Activated naive CD4-positive, alpha-beta T cell (primary cell): ENCODE measurements around the gene DYNLRB1.
"Not testable (repeated sequence)": the region's sequence is repeated elsewhere in the genome, so short reads cannot be mapped to it uniquely, and the experiment has no call there.

Experiments
- DNase-seq, 4 experiments: peaks; one replicate each; lab custom pipeline; 2025; lab: John Stamatoyannopoulos, UW

Gene DYNLRB1

DNA sequence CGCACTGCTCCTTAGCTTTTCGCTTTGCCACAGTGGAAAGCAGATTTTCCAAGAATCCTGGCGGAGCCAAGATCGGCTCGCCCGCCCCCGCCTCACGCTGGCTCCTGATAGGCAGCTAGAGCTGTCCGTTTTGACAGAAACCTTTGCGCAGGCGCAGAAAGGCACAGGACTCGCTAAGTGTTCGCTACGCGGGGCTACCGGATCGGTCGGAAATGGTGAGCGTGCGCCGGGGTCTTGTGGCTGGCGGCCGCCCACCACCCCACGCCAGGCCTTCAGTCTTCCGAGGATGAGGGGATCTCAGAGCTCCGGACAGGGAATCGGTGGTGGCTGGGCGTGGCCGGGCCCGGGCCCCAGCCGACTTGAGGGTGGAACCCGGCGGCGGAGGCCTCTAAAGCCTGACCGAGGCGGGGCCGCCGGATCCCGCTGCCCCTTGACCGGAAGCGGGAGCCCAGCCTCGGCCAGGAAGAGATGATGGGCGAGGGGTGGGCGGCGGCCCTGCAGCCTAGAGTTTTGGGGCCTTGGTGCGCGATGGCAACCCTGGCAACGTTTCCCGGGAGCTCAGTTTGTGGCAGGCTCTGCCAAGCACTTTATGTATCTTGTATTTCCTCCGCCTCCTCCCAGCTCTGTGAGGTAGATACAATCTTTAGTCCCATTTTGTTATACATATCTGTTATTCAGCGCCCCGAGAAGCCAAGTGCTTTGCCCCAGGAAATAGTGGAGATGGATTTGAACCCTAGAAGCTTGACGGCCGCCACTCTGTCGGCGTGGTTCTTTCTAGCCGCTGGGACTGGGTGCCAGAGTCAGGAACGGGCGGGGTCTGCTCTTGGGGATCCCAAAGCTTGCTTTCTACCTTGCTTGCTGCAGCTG, at the start of gene DYNLRB1:
Gene DYNLRB1, plus strand, starts transcription at position 176 of the 867 bp plus-strand sequence. Its CDS starts 37 bp downstream, at position 213.
- DNase-seq = peak; percentile 86 to 91 (median 90)

DNA sequence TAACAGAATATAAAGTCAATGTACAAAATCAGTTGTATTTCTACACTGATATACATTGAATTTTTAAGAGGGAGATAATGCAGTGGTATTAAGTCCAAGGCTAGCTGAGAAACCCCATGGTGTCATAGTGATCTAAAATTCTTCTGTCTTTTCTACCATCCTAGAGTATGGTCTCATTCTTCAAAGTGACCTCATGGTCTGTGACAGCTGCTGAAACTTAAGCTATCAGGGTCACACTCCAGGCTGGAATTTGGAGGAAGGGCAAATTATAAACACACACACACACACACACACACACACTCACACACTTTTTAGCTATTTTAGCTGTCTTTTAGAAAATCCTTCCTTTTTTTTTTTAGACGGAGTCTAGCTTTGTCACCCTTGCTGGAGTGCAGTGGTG, 47.3 kb upstream of the DYNLRB1 start:
- no peak for DNase-seq

DNA sequence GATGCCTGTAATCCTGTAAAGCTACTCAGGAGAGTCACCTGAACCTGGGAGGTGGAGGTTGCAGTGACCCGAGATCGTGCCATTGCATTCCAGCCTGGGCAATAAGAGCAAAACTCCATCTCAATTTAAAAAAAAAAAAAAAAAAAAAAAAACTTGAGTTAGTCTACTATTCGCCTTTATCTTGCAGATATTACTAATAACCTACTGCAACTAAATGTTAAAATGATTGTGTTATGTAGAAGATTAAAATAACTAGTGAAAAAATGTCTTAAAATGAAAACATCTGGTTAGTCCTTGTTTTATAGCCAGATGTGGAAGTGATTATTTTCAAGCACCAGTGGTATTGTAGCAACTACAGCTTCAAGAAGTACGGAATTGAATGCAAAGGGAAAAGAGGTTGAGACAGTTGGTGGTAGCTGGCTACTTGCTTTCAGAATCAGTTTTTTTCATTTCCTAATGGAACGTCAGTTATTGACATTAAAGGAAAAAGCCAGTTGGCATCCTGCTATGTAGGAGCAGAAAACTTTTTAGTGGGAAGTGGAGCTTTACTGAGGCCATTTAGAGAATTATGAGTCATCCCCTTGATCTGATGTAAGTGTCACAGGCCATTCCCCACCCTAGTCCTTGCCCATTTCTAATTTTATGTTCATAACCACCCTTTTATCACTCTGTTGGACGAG, 43.8 kb upstream of the DYNLRB1 start:
- DNase-seq = no peak

DNA sequence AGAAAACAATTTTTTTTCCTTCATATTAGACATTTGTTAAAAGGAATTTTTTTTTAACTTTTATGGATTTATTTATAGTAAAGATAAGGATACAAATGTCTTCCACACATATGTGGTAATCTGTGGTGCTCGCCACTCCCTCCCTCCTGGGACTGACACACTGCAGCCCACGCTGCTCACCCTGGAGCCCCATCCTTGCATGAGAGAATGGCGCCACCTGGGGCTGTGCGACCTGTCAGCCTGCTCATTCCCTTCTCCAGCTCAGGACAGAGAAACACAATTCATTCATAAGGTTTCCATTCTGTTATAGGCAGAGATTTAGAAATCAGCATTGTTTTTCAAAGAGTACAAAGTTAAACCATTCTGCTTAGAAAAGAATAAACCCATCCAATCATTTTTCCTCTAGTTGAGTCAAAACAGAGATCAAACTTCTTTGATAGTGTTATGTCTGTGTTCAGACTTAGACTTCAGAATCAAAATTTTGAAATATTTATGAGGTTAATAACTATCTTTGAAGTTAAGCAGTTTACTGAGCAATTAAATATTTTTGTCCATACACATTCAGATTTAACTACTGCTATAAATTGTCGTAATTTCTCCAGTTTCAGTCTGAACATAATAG, 42.8 kb upstream of the DYNLRB1 start:
- DNase-seq = peak in 1 of 4 experiments; percentile 16

DNA sequence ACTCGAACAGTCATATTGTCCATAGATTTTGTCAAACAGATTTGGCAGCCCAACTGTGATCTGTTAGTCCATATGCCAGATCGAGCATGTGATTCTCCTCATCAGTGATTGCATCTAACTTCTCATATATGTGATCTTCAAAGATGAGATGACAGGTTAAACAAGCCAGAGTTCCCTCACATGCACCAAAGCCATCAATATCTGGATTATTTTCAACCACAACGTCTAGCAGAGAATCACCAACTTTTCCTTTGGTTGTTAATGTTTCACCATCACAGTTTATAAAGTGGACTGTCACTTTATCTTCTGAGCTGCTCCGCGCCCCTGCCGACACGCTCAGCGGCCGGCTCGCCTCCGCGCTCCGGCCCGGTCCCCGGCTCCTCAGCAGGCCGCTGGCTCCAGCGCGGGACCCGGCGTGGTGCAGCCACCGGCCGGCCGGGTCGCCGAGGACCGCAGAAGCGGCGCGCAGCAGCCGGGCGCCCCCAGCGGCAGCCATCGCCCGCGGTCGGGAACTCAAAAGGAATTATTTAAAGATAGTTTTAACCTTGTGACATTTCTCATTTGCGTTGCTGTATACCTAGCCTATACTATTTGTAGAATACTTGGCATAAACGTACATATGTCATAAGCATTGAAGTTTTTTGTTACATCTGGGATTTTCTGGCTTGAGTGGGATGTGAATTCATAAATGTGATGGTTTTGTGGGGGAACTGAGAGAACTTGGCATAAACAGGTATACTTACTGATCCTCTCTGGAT, 40.1 kb upstream of the DYNLRB1 start:
- peak in 1 of 4 experiments; percentile 13 for DNase-seq

DNA sequence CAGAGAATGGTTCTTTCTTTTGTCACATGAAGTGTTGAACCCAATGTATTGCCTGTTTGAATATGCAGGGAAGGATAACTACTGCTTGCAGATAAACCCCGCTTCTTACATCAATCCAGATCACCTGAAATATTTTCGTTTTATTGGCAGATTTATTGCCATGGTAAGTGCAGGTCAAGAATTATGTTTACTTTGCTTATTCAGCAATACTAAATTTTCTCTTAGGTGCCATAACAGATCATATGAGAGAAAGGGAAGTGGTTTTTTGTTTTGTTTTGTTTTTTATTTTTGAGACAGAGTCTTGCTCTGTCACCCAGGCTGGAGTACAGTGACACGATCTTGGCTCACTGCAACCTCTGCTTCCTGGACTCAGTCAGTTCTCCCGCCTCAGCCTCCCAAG, 36.6 kb upstream of the DYNLRB1 start:
- no peak for DNase-seq

DNA sequence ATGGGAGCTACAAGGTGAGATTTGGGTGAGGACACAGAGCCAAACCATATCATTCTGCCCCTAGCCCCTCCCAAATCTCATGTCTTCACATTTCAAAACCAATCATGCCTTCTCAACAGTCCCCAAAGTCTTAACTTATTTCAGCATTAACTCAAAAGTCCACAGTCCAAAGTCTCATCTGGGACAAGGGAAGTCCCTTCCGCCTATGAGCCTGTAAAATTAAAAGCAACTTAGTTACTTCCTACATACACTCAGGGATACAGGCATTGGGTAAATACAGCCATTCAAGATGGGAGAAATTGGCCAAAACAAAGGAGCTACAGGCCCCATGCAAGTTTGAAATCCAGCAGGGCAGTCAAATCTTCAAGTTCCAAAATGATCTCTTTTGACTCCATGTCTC, 34.1 kb upstream of the DYNLRB1 start:
- not testable (repeated sequence) for DNase-seq

DNA sequence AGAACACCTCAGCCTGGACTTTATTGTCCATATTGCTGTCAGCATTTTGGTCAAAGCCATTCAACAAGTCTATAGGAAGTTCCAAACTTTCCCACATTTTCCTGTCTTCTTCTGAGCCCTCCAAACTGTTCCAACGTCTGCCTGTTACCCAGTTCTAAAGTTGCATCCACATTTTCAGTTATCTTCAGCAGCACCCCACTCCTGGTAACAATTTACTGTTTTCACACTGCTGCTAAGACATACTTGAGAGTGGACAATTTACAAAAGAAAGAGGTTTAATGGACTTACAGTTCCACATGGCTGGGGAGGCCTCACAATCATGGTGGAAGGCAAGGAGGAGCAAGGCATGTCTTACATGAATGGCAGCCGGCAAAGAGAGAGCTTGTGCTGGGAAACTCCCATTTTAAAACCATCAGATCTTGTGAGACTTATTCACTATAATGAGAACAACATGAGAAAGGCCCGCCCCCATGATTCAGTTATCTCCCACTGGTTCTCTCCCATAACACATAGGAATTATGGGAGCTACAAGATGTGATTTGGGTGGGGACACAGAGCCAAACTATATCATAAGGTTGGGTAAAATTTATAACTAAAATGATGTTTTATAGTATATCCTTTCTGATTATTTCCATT, 32.5 kb upstream of the DYNLRB1 start:
- not testable (repeated sequence) for DNase-seq

DNA sequence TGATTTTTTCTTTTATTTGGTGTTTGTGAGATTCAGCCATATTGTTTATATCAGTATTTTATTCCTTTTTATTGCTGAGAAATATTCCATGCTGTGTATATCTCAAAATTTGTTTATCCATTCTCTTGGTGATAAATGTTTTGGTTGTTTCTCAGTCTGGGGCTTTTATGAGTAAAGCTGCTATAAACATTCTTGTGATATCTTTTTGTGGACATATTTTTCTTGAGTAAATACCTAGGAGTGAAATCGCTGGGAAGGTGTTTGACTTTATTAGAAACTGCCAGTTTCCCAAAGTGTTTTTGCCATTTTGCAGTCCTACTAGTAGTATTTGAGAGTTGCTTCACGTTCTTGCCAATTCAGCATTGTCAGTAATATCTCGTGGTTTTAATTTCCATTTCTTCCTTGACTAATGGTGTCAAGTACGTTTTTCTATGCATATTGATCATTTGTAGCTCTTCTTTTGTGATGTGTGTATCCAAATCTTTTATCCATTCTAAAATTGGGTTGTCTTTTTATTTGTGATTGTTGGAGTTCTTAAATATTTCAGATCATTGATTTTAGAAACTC, 31.1 kb upstream of the DYNLRB1 start:
- no peak for DNase-seq

DNA sequence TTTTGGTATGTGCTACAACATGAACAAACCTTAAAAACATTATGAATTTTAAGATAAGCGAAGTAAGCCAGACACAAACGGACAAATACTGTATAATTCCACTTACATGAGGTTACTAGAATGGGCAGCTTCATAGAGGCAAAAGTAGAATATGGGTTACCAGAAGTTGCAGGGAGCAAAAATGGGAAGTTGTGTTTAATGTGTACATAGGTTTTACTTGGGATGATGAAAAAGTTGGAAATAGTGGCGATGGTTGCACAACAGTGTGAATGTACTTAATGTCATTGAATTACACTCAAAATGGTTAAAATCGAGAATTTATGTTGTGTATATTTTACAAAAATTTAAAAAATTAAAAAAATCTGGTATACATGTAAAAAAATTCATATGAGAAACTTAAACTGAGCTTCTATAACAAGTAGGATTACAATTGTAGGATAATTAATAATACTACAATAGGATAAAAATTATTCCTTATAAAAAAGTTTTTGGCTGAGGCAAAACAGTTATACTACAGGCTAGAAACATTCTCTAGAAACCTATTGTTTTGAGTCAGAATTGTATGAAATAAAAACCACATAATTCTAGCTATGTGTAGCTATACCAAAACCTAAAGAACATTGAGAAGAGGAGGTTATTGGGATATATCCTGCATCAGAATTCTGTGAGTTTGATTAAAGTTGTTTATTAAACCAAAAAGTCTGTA, 24.8 kb upstream of the DYNLRB1 start:
- no peak for DNase-seq

DNA sequence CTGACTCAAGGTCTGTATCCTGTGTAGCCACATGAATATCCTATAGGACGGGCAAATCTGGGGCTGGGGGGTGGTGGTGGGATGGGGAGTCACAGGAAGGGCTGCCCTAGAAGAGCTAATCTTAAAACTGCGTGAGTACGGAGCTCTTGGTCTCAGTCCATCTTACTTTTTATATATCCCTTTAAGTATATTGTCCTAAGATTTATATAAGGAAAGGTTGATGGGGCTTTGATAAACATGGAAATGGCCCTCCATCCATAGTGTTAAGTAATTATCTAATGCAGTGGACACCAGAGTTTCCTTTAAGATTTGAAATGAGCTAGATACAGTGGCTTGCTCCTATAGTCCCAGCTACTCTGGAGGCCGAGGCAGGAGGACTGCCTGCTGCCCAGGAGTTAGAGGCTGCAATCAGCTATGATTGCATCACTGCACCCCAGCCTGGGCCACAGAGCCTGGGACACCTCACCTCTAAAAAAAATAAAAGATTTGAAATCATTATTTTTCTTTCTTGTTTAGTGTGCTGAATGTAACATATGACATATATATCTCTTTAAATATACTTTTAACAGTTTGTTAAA, 24.2 kb upstream of the DYNLRB1 start:
- no peak for DNase-seq

DNA sequence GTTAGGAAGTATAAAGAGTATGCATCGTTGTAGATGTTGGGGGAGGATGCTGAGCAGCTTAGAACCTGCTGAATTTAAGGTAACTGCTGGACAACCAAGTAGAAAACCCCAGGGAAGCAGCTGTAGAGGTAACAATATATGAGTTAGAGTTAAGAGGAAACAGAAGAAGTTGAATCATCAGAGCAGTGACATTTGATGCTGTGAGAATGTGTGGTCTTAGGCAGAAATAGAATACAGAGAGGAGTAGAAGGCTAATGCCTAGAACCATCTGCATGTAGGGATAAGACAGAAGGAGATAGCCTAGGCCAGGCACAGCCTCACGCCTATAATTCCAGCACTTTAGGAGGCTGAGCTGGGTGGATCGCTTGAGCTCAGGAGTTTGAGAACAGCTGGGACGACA, 22.6 kb upstream of the DYNLRB1 start:
- no peak for DNase-seq

DNA sequence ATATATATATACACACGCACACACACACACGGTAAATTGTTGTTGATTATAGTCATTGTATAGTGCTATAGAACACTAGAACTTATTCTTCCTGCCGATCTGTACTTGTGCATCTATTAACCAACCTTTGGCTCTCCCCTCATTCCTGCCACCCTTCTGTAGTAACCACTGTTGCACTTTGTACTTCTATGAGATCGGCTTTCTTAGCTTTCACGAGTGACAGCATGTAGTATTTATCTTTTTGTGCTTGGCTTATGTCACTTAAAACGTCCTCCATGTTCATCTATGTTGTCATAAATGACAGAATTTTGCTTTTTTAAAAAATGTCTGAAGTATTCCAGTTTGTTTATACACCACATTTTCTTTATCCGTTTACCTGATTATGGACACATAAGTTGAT, 20.9 kb upstream of the DYNLRB1 start:
- no peak for DNase-seq

DNA sequence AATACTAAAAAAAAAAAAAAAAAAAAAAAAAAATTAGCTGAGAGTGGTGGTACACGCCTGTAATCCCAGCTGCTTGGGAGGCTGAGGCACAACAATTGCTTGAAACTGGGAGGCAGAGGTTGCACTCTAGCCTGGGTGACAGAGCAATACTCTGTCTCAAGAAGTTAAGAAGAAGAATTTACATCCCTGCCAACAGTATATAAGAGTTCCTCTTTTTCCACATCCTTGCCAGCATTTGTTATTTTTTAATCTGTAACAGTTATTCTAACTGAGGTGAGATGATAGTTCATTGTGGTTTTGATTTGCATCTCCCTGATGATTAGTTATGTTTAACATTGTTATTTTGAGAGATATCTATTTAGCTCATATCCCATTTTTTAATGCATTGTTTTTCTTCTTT, 20.3 kb upstream of the DYNLRB1 start:
- DNase-seq = no peak

DNA sequence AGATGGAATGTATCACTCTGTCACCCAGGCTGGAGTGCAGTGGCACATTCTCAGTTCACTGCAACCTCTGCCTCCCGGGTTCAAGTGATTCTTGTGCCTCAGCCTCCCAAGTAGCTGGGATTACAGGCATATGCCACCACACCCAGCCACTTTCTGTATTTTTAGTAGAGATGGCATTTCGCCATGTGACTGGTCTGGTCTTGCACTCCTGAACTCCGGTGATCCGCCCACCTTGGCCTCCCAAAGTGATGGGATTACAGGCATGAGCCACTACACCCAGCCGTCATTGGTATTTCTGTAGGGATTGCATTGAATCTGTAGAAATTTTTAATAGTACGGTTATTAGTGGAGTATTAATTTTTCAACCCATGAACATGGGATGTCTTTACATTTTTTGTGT, 18.6 kb upstream of the DYNLRB1 start:
- DNase-seq = not testable (repeated sequence)

DNA sequence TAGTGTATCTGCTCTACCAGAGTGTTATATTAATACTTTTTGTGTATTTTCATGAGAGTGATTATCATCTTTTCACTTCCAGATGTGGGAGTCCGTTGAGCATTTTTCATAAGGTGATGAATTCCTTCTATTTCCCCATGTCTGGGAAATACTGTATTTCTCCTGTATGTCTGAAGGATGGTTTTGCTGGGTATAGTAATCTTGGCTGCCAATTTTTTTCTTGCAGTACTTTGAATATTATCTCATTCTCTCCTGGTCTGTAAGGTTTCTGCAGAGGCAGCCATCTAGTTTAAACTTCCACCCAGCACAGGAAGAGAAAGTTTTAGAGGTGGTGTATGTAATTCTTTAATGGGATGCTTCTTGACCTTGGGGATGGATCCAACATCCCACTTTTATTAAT, 15.4 kb upstream of the DYNLRB1 start:
- no peak for DNase-seq

DNA sequence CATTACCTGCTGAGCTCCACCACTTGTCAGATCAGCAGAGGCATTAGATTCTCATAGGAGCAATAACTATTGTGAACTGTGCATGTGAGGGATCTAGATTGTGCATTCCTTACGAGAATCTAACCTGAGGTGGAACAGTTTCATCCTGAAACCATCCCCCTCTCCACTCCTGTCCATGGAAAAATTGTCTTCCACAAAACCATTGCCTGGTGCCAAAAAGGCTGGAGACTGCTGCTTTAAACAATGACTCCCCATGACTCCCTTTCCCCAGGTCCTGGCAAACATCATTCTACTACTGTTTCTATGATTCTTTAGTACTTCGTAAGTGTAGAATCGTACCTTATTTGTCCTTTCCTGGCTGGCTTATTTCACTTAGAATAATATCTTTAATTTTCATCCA, 9.7 kb upstream of the DYNLRB1 start:
- DNase-seq = no peak

DNA sequence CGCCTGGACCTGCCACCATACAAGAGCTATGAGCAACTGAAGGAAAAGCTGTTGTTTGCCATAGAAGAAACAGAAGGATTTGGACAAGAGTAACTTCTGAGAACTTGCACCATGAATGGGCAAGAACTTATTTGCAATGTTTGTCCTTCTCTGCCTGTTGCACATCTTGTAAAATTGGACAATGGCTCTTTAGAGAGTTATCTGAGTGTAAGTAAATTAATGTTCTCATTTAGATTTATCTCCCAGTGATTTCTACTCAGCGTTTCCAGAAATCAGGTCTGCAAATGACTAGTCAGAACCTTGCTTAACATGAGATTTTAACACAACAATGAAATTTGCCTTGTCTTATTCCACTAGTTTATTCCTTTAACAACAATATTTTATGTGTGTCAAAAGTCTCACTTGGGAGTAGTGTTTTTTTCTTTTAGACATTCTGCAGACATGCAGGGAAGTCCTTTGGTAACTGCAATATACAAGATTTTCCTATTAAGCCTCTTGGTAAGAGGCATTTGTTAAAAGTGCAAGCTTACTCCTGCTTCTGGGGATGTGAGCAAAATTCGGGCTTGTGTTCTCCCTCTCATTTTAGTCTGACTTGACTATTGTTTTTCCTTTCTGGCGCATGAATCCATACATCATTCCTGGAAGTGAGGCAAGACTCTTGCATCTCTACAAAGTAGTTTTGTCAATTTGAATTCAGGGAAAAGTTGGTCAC, 8.4 kb upstream of the DYNLRB1 start:
- DNase-seq = no peak

DNA sequence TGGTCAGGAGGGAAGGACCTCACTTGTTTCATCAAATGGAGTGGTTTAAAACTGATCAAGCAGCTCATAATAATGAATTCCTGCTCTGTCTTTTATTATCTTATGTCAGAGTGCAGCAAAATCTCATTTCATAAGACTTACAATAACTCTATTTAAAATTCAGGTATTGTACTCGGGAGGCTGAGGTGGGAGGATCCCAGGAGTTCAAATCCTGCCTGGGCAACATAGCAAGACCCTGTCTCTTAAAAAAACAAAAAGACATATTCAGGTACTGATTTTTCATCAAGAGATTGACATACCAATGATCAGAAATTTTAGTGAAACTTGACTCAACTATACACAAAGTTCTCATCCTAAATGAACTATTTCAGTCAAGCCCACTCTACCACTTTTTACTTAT, 5.6 kb upstream of the DYNLRB1 start:
- no peak for DNase-seq

DNA sequence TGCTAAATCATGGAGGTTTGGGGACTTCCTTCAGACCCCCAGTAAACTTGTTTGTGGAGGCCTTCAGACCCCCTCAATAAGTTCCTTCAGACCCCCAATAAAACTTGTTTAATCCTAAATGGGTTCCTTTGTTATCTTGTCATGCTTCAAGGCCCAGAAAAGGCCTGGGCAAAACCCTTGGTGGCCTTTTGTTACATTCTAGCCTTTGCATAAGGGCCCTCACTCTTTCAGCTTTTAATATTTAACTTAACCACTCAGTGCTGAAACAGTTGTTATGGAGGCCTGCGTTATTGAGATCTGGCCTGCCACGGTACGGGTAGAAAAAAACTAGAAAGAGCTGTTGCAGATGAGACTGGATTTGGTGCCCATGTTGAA, 4.3 kb upstream of the DYNLRB1 start:
- DNase-seq = no peak
